Measurements from ENCODE around the gene CGB3.

Gene CGB3

GRCh38 chr19:49014870-49015255 lies 9.3 kb downstream of the CGB3 start:
- no peak for DNase-seq

GRCh38 chr19:49014123-49014869 lies 9.8 kb downstream of the CGB3 start:
- DNase-seq: no peak

GRCh38 chr19:49011194-49011593 lies 12.9 kb downstream of the CGB3 start:
- no peak for DNase-seq

- DNase-seq: no peak
These were observed 13.7 kb downstream of the CGB3 start for GRCh38 chr19:49010453-49010852.

GRCh38 chr19:49009828-49010227 lies 14.3 kb downstream of the CGB3 start:
- no peak for DNase-seq

DNA sequence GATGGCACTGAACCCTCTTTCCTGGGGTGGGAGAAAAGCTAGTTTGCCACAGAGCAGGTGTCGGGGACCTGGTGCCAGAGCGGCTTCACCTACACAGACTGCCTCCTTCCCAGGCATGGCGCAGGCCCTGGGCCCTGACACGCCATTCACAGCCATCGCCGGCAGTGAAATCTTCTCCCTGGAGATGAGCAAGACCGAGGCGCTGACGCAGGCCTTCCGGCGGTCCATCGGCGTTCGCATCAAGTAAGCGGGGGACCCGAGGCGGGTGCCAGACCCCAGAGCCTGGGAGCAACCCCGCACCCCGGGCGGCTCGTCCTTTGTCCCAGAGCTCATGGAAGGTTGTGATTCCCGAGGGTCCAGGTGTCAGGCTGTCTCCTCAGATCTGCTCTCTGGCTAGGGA lies 17.2 kb downstream of the CGB3 start:
- DNase-seq: no peak

- DNase-seq: no peak
These were observed 19.0 kb downstream of the CGB3 start for GRCh38 chr19:49004964-49005614.

- DNase-seq: no peak
These were observed 20.0 kb downstream of the CGB3 start for GRCh38 chr19:49004133-49004532.

DNA sequence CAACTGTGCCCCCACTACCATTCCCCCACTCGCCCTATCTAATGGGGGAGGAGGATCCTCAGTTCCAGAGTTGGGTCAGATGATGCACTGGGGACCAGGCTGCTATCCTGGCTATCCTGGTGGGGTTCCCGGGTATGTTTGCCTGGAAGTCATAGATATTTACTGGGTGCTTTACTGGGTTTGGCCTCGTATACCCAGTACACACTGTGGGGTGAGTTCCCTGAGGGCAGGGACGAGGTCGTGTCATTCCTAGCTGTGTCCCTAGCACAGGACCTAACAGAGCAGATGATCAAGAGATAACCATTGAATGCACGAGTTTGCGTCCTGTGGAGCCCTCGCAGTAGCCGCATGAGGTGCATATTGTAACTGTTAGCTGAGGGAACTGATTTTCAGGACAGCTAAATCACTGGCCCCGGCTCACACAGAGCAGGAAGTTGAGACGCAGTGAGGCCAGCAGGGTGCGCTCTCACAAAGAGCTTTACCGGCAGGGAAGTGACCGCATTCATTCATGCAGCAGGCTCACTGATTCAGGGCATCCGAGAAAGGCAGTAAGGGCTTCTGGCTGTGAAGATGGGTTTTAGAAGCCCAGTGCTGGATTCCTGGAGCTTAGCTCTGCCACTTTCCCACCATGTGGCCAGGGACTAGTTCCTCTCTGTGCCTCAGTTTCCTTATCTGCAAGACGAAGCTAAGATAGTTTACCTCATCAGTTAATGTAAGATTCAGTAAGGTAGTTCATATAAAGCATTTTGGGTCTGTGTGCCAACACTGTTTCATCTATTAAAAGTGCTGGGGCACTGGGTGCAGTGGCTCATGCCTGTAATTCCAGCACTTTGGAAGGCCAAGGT lies 24.4 kb downstream of the CGB3 start:
- DNase-seq: peak; percentile 61

GRCh38 chr19:48997972-48998371 lies 26.2 kb downstream of the CGB3 start:
- peak; percentile 15 for DNase-seq

DNA sequence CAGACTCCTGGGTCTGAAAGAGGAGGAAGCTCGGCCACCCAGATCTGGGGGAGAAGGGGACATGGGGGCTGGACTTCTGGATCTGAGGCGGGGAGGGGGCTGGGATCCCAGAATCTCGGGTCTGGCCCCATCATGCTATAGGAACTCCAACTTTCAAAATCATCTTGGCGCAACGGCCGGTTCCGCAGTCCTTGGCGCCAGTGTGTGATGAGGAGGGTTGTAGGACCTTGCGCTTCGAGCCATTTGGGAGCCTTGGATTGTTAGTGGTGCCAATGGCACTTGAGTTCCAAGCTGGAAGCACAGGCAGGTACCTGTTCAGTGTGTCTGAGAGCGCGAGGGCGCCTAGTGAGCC lies 30.1 kb downstream of the CGB3 start:
- DNase-seq: no peak

DNA sequence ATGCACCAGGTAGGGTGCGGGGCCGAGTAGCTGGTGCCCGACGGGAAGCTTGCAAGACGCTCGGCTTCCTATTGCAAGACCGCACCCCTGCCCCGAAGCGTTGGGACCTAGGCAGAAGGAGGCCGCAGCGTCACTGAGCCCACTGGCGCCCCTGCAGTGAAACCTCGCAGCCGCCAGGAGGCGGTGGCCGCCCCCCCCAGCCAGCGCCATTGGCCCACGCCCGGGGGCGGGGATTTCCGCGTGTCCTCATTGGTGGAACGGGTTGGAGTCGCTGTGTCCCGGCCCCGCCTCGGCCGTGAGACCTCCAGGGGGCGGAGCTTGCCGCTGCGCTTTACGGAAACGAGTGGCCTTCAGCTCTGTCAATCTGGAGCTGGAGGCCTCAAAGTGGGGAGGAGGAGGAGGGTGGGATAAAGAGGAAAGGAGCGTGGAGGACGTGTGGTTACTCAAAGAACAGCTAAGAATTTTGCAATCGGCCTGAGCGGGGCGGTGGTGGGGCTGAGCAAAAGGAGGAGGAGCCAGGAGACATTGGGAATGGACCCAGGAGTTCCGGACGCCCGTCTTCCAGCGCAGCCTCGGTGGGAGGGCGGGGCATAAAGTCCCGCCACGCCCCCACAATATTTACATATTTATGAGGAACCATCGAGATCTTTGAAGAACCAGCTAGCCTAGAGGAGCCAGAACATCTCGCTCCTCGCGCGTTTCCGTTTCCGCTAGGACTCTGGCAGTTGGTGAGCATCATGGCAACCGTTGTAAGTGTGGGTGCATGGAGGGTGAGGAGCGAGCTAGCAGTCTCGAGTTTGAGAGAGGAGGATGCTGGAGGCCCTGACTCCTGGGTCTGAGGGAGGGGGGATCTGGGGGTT lies 30.7 kb downstream of the CGB3 start, which contains the start of the genes GYS1 and RUVBL2:
Gene GYS1, minus strand, starts transcription at position 135 of the 860 bp plus-strand sequence. CDS start 197 bp downstream, outside the sequence.
Gene RUVBL2, plus strand, starts transcription at position 713 of the 860 bp plus-strand sequence. Its CDS starts 25 bp downstream, at position 738.
- peak; percentile 99 for DNase-seq

DNA sequence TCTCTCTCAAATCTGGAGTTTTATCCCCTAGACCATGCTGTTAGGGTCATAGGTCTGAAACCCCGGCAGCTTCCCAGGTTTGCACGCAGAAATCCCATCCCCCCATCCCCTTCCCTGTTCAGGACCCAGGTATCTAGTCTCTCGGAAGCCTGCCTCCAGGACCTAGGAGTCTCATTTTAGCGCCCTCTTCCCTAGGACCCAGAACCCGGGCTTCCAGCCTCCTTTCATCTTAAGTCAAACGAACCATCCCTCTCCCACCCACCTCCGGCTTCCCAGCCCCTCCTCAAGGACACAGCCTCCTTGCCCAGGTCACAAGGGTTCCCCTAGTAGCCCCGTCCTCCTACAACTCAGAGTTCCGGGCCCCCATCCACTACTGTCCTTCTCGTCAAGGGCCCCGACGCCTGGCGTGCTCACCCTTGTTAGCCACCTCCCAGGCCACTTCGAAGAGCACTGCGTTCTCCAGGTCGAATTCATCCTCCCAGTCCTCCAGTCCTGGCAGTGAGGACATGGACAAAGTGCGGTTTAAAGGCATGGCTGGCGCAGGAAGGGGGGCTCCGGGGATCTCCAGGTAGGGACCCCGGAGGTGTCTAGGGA lies 31.5 kb downstream of the CGB3 start:
- DNase-seq: no peak

GRCh38 chr19:48991873-48992580 lies 32.1 kb downstream of the CGB3 start:
- DNase-seq: no peak

DNA sequence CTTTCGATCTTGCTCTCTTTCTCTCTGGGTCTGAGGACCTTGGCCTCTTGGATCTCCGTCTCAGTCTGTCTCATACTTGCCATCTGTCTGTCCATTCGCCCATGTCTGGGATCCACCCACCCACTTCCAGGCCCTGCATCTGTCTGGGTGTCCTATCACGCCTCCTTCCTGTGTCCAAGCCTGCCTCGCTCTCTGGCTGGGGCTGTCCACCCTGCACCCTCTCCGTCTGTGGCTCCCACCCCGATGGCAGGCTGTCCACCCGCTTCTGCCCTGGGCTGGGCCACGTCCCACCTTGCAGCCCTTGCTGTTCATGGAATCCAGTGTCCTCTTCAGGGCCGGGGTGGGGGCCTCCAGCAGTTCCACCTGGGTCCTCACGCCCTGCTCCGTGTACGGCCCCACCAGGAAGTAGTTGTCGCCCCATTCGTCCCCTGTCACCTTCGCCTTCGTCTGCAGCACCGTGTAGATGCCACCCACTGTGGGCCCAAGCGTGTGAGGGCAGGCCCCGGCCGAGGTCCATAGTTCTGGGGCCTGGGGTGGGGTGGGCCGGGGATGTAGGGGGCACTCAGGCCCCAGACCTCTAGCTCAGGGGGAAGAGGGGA lies 33.0 kb downstream of the CGB3 start:
- no peak for DNase-seq

GRCh38 chr19:48990400-48990799 lies 33.7 kb downstream of the CGB3 start:
- DNase-seq: no peak

DNA sequence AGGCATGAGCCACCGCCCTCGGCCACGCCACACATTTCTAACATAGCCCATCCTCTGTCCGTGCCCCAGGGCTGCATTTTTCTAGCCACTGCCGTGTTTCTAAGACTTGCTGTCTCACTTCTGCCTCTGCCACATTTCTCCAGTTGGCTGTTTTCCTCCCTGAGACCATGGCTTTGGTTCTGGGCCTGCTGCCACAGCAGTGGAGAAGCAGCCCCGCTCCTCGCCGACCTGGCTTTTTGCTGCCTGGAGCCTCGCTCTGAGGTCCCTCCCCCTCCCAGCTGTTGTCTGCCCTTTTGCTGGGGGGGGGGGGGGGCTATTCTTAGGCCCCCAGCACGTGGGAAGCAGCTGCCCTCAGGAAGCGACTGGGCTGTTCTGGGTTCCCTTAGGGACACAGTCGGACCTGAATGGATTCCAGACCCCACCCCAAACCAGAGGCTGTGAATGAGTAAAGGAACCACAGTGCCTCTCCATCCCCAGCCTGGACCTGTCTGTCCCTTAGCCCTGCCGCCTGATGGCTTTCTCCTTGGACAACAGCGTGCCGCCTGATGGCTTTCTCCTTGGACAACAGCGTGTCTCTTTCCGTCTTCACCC lies 34.3 kb downstream of the CGB3 start:
- DNase-seq: no peak

- DNase-seq: no peak
These were observed 35.3 kb downstream of the CGB3 start for GRCh38 chr19:48988860-48989259.

DNA sequence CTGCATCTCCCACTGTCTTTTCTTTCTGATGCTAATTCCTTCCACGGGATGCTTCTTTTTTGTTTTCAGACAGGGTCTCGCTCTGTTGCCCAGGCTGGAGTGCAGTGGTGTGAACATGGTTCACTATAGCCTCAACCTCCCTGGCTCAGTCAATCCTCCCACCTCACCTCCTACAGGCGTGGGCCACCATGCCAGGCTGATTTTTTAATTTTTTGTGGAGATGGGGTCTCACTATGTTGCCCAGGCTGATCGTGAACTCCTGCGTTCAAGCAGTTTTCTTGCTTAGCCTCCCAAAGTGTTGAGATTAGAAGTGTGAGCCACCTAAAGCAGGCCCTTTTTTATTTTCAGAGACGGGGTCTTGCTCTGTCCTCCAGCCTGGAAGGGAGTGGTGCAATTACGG lies 35.8 kb downstream of the CGB3 start:
- DNase-seq: no peak

DNA sequence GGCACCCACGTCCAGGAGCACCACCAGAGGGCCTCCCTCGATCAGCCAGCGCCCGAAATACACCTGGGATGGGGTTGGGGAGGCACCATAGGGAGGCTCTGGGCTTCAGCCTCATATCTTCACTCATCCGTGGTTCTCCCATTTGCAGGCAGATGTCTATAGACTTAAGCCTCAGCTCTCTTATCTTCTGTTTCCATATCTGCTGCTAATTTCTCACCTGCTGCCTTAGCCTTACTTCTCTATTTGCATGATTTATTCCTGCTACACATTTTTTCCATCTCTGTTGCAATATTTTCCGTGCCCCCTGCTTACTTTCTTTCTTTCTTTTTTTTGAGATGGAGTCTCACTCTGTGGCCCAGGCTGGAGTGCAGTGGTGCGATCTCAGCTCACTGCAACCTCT lies 36.8 kb downstream of the CGB3 start:
- DNase-seq: no peak

GRCh38 chr19:48986211-48986610 lies 37.9 kb downstream of the CGB3 start:
- DNase-seq: no peak
